ENCODE measurements around the gene ASIC2. TPM values are rescaled to one million over a fixed set of nuclear protein-coding genes. Genes with fewer than 3 reads are reported as not detected.

The ASIC2 gene
- total and polyA plus RNA-seq, 10 donors: not detected

DNA sequence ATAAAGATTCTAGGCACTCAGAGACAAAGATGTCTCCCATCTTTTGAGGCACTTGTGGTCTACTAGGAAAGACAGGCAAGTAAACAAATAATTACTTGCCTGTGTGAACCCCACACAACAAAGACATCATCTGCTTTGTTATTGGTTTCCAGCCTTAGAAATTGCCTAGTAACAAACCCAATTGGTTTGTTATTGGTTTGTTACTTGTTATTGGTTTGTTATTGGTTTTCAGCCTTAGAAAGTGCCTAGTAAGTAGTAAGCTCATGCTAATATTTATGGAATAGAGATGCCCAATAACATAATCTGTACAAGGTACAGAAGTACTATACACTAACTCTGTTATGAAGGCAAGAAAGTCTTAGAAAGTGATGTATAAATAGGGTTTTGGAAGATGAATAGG is 67.1 kb downstream of the ASIC2 start:
- no peak overlapping the region for H3K27ac ChIP-seq
- H3K4me1 ChIP-seq: no peaks in the 10 kb centered on the region
- no peaks in the 10 kb centered on the region for H3K9me3 ChIP-seq
- no peak overlapping the region for H3K4me3 ChIP-seq
- DNase-seq: no peak
- no peaks in the 10 kb centered on the region for H3K36me3 ChIP-seq
- TF ChIP-seq POLR2A (IDR thresholded peaks at IDR 0.05): no peak
- TF ChIP-seq CTCF (IDR thresholded peaks at IDR 0.05 in 8 of 11, conservative IDR thresholded peaks at IDR 0.05 in 3 of 11): no peak
- TF ChIP-seq POLR2AphosphoS5 (IDR thresholded peaks at IDR 0.05): no peak
- intact Hi-C loops (cut with DNase I; ENCODE audit: low total_unique reads): no loop called here
- H3K27me3 ChIP-seq (replicated peaks in 1 of 7): peaks cover 0 to 9% (median 0%) of the 10 kb centered on the region in 7 donors

- Histone ChIP-seq H3K4me1 (no peaks in the 10 kb centered on the region), H3K36me3 (no peaks in the 10 kb centered on the region), H3K27me3 (replicated peaks in 1 of 7) (peaks cover 0 to 9% (median 0%) of the 10 kb centered on the region in 7 donors), H3K27ac (no peak overlapping the region), H3K4me3 (no peak overlapping the region), H3K9me3 (no peaks in the 10 kb centered on the region)
- 33 to 76% (median 67%) methylated on average over 1 of the region's 1 CpG for WGBS, 5 donors
- TF ChIP-seq POLR2AphosphoS5 (IDR thresholded peaks at IDR 0.05) (no peak), POLR2A (IDR thresholded peaks at IDR 0.05) (no peak), CTCF (IDR thresholded peaks at IDR 0.05 in 8 of 11, conservative IDR thresholded peaks at IDR 0.05 in 3 of 11) (no peak)
- DNase-seq: no peak
- intact Hi-C loops (cut with DNase I; ENCODE audit: low total_unique reads): no loop called here
These were observed 67.6 kb downstream of the ASIC2 start for GRCh38 chr17:33225509-33225908.

DNA sequence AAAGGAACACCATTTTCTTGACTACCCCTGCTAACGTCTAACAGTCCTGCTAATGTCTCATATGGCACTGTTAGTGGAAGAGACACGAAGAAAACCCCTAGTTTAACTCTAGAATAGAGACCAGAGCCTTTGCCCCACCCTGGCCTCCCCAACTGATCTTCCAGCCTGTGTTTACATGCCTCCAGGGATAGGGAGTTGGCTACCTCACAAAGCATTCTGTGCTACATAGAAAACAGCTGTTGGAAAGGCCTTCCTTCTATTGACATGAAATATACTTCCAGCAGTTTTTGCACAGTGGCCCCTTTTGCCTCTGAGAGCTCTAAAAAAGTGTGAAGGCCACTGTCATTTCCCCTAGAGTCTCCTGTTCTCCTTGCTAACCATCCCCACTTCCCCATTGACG is 73.1 kb downstream of the ASIC2 start:
- intact Hi-C loops (cut with DNase I; ENCODE audit: low total_unique reads): no loop called here
- Histone ChIP-seq H3K36me3 (no peaks in the 10 kb centered on the region), H3K27me3 (replicated peaks in 1 of 7) (peaks cover 0 to 34% (median 0%) of the 10 kb centered on the region in 7 donors), H3K27ac (no peak overlapping the region), H3K4me1 (no peaks in the 10 kb centered on the region), H3K4me3 (no peak overlapping the region), H3K9me3 (no peaks in the 10 kb centered on the region)
- DNase-seq: no peak
- TF ChIP-seq POLR2A (IDR thresholded peaks at IDR 0.05) (no peak), POLR2AphosphoS5 (IDR thresholded peaks at IDR 0.05) (no peak), CTCF (IDR thresholded peaks at IDR 0.05 in 8 of 11, conservative IDR thresholded peaks at IDR 0.05 in 3 of 11) (no peak)
- WGBS, 5 donors: 55 to 69% (median 64%) methylated on average over 3 of the region's 3 CpGs

DNA sequence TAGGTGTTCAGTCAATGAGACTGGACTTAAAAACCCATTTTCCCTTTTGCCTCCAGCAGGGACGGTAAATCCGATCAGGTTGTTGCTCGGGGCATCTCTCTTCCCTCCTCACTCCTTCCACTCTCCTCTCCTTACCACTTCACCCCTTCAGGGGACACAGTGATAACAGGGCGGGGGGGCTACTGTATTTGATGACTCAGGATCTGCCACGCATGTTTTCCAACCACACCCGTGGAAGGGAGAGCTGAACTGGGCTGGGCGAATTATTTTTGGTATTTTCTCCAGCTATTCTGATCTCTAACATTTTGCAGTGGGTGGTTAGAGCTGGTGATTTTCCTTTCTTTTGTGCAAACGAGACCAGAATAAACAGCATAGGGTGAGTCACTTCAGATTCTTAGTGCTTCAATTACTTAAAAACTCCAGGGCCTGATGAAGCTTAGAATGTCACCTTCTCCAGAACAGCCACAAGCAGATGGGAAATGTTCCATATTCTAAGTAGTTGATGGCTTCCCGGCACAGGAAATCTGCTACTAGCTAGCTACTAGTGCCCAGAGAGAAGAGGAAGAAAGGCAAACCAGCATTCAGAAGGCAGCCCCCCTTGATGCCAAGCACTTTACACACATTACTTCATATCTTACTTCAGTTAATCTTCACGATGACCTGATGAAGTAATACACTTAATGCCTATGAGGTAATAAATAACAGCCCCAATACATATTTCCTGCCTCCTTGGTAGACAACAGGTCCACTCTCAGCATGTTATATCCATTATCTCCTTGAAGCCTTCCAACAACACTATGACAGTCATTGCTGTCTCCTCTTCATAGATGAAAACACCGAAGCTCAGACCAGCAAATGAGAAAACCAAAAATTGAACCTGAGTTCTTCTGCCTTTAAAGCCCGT is 74.1 kb downstream of the ASIC2 start:
- no peak for TF ChIP-seq POLR2A (IDR thresholded peaks at IDR 0.05)
- no peak for TF ChIP-seq CTCF (IDR thresholded peaks at IDR 0.05 in 8 of 11, conservative IDR thresholded peaks at IDR 0.05 in 3 of 11)
- TF ChIP-seq POLR2AphosphoS5 (IDR thresholded peaks at IDR 0.05): no peak
- intact Hi-C loops (cut with DNase I; ENCODE audit: low total_unique reads): no loop called here
- WGBS, 5 donors: 59 to 71% (median 66%) methylated on average over 12 of the region's 12 CpGs
- no peak overlapping the region for H3K4me3 ChIP-seq
- no peaks in the 10 kb centered on the region for H3K9me3 ChIP-seq
- no peaks in the 10 kb centered on the region for H3K4me1 ChIP-seq
- no peak overlapping the region for H3K27ac ChIP-seq
- no peaks in the 10 kb centered on the region for H3K36me3 ChIP-seq
- H3K27me3 ChIP-seq (replicated peaks in 1 of 7): peaks cover 0 to 36% (median 0%) of the 10 kb centered on the region in 7 donors
- DNase-seq: no peak
